RCC 7860 (cell line): Measurements from ENCODE around the gene AGPAT4.
"Not testable (repeated sequence)": the region's sequence is repeated elsewhere in the genome, so short reads cannot be mapped to it uniquely, and the experiment has no call there.

Experiments used
- DNase-seq: peaks from one replicate; pipeline ENCODE4 v3.0.0-alpha.2; 2015; ENCODE audit warnings: low spot score
- FAIRE-seq: peaks from 2 replicates; lab custom pipeline; 2012; peaks lifted over from hg19 to GRCh38; lab: Jason Lieb, UNC

AGPAT4 gene

GRCh38 chr6:161210857-161211256 is 63.0 kb downstream of the AGPAT4 start:
- DNase-seq (no peak), FAIRE-seq (no peak)

GRCh38 chr6:161207200-161207599 is 66.7 kb downstream of the AGPAT4 start:
- DNase-seq (no peak), FAIRE-seq (no peak)

- no peak for DNase-seq
- FAIRE-seq: no peak
Observed at GRCh38 chr6:161204866-161205557, 68.8 kb downstream of the AGPAT4 start.

- FAIRE-seq (no peak), DNase-seq (no peak)
Observed at GRCh38 chr6:161200610-161201370, 73.1 kb downstream of the AGPAT4 start.

- no peak for FAIRE-seq
- no peak for DNase-seq
Observed at GRCh38 chr6:161199850-161200249, 74.0 kb downstream of the AGPAT4 start.

GRCh38 chr6:161198783-161199460 is 74.9 kb downstream of the AGPAT4 start:
- FAIRE-seq: no peak
- no peak for DNase-seq

GRCh38 chr6:161198176-161198575 is 75.7 kb downstream of the AGPAT4 start:
- FAIRE-seq (no peak), DNase-seq (no peak)

- FAIRE-seq: no peak
- DNase-seq: no peak
Observed at GRCh38 chr6:161195386-161195785, 78.5 kb downstream of the AGPAT4 start.

DNA sequence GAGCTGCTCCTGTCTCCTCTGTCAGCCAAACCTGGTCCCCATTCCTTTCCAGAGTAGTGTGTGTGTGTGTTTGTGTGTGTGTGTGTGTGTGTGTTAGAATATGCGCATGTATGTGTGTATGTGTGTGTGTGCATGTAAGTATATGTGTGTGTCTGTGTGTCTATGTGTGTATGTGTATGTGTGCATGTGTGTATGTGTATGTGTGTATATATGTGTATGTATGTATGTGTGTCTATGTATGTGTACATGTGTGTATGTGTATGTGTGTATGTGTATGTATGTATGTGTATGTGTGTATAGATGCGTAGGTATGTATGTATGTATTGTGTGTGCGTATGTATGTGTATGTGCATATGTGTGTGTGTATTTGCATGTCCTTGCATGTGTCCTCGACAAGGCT is 79.5 kb downstream of the AGPAT4 start:
- FAIRE-seq: no peak

DNA sequence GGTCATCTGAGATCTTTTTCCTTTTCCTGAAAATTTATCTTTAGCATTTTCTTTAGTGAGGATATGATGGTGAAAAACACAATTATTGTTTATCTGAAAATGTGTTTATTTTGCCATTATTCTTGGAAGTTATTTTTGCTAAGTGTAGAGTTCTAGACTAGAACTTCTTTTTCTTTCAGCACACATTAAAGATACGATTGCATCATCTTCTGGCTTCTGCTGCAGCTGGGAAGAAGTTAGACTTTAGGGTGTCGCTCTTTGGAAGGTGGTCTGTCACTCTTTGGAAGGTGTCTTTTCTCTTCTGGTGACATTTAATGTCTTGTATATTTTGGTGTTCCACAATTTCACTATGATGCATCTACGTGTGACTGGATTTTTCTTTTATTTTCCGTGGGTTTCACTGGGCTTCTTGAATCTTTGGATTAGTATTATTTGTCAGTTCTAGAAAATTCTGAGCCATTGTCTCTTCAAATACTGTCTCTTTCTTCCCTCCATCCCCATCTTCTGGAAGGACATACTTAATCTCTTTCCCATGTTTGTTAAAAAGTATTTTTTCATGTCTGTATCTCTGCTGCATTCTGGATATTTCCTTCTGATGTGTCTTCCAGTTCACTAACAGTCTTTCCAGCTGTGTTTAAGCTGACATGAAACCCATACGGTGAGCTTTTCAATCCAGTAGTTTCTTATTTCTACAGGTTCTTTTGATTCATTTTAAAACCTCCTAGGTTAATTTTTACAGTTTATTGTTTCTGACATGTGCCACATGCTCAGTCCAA is 81.0 kb downstream of the AGPAT4 start:
- FAIRE-seq (no peak), DNase-seq (no peak)

More for the DNA sequence above, 79.5 kb downstream of the AGPAT4 start:
- DNase-seq: no peak

- FAIRE-seq (no peak), DNase-seq (no peak)
Observed at GRCh38 chr6:161191671-161192070, 82.2 kb downstream of the AGPAT4 start.

DNA sequence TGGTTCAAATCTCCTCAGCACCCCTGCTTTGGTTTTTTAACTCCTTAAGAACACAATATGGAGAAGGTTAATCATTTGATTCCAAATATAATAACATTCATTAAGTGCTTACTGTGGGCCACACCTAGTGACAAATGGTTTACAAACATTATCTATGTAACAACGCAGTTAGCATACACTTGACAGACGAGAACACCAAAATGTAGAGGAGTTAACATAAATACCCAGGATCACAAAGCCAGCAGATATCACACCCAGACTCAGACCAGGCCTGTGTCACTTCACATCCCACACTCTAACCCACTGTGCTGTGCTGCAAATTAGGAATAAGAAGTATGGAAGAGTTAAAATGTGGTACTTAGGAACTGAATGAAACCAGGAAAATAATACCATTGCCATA is 82.9 kb downstream of the AGPAT4 start:
- FAIRE-seq (no peak), DNase-seq (no peak)

DNA sequence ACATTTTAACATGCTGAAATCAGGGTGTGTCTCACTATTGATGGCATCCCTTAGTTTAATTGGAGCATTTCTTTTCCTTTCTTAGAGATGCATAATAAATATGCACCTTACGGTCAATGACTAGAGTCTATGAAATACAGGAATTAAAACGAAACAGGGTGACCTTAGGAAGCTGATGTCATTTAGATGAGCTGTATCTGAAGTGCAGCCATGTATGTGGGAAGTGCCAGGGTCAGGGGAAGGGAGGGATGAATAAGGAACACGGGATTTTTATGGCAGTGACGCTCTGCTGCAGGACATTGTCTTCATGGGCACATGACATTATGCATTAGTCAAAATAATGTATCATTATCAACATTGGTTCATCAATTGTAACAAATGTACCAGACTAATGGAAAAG is 84.0 kb downstream of the AGPAT4 start:
- peak; percentile 30 for DNase-seq

DNA sequence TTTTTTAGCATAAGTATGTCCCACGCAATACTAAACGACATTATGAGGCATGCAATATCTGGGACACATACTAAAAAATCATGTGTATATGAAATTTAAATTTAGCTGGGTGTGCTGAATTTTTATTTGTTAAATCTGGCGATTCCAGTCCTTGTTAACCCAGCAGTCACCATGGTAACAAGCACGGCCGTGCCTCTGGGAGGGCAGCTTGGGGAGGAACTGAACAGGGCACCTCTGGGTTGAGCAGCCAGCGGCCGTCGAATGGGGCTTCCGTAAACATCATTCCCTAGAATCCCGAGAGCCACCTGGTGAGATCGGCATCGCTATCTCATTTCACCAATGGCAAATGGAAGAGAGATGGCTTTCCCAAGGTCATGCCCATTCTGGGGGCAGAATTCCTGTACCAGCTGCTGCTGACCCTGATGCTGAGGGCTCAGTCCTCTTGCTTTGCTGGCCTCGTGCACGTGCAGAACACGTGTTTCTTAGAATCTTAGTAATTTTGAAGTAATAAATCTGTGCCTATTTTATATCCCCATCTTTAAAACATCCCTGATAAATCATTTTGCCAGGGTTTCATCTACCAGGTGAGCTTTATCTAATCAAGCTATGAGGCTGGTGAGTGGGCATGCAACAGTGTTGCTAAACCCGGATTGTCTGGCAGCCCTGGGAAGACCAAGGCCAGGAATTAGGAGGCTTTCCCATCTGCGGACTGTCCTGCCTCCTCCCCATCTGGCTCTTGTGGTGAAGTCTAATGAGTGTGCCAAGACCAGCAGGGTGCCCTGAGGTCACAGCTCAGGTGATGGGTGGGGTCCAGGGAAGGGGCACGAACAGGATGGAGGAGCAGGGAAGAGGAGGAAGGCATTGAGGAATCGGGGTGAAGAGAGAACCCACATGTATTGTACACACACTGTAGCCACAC is 85.1 kb downstream of the AGPAT4 start:
- FAIRE-seq (no peak), DNase-seq (no peak)

More for the DNA sequence above, 84.0 kb downstream of the AGPAT4 start:
- no peak for FAIRE-seq

DNA sequence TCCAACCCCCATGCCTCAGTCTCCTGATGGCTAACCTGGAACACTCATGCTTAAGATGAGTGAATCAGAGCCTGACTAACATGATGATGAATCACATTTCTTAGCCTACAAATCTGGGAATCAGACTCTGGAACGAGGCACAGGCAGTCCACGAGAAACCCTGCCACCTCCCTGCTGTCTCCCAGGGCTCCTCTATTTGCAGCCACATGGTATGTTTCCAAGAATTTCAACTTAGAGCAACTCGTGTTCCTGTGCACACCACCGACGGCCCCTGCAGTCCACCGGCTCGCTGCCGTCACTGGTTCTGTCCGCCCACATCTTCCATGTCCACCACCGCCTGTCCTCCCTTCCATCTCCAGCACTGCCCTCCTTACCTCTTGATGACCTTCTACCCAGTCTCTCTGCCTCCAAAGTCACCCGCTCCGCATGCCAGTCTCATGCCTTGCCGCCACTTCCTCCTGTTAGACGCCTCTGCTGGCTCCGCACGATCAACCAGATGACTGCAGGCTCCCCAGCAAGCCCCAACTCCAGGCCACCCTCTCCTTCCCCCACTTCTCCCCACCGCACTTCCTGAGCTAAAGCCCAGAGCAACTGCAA is 87.6 kb downstream of the AGPAT4 start:
- DNase-seq (peak; percentile 95), FAIRE-seq (peak; percentile 96)

- no peak for FAIRE-seq
- DNase-seq: no peak
Observed at GRCh38 chr6:161181121-161181520, 92.7 kb downstream of the AGPAT4 start.

DNA sequence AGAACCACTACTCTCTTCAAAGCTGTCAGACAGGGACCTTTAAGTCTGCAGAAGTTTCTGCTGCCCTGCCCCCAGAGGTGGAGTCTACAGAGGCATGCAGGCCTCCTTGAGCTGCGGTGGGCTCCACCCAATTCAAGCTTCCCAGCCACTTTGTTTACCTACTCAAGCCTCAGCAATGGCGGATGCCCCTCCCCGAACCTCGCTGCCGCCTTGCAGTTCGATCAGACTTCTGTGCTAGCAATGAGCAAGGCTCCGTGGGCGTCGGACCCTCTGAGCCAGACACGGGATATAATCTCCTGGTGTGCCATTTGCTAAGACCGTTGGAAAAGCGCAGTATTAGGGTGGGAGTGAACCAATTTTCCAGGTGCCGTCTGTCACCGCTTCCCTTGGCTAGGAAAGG is 95.7 kb downstream of the AGPAT4 start:
- DNase-seq, FAIRE-seq: not testable (repeated sequence)

- FAIRE-seq, DNase-seq: not testable (repeated sequence)
Observed at GRCh38 chr6:161176428-161176827, 97.4 kb downstream of the AGPAT4 start.

GRCh38 chr6:161172769-161173168 is 101.1 kb downstream of the AGPAT4 start:
- FAIRE-seq, DNase-seq: not testable (repeated sequence)
